NCI-H460 (cell line): ENCODE results near the gene GPHA2. TPM values are rescaled to one million over a fixed set of nuclear protein-coding genes. Genes with fewer than 3 reads are reported as not detected.

Experiments
- DNase-seq: peaks from one replicate; pipeline ENCODE4 v3.0.0-alpha.2; 2016; ENCODE audit warnings: low read depth; ENCODE audit errors: extremely low read depth
- small RNA-seq, 2 experiments: library from RNA; depleted of rRNA; stranded (forward); fragments of <200 nt; gene quantifications; one replicate each; pipeline ENCODE3, GENCODE V24; 2014
- total RNA-seq: library from RNA; depleted of rRNA; stranded (reverse); fragments of >200 nt; shearing (Covaris generic); gene quantifications from 2 replicates; pipeline ENCODE4 v1.2.3, GENCODE V29; 2014; rRNA removed

GPHA2 gene
- total RNA-seq, 1 experiment from 2014 or later = not detected

DNA sequence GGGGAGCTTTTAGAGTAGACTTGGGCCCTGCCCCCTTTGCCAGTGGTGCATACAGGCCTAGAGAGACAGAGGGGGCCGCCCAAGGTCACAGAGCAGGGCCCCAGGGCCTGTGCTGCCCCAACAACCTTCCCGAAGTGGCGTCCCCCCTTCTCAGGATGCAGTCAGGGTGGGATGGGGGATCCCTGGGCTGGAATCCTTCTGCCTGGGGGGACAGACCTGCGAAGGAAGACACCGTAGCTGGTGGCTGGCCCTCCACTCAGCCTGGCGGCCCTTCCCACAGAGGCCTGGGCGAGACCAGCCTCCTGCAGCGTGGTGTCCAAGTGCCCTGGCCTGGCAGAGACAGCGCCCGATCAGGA, 42.9 kb downstream of the GPHA2 start:
- no peak for DNase-seq

- DNase-seq = no peak
These were observed 43.3 kb downstream of the GPHA2 start for GRCh38 chr11:64892411-64892831.

- no peak for DNase-seq
These were observed 43.8 kb downstream of the GPHA2 start for GRCh38 chr11:64891880-64892279.

GRCh38 chr11:64891215-64891848, 44.4 kb downstream of the GPHA2 start:
- DNase-seq = no peak

GRCh38 chr11:64890522-64890939, 45.2 kb downstream of the GPHA2 start:
- DNase-seq = no peak

DNA sequence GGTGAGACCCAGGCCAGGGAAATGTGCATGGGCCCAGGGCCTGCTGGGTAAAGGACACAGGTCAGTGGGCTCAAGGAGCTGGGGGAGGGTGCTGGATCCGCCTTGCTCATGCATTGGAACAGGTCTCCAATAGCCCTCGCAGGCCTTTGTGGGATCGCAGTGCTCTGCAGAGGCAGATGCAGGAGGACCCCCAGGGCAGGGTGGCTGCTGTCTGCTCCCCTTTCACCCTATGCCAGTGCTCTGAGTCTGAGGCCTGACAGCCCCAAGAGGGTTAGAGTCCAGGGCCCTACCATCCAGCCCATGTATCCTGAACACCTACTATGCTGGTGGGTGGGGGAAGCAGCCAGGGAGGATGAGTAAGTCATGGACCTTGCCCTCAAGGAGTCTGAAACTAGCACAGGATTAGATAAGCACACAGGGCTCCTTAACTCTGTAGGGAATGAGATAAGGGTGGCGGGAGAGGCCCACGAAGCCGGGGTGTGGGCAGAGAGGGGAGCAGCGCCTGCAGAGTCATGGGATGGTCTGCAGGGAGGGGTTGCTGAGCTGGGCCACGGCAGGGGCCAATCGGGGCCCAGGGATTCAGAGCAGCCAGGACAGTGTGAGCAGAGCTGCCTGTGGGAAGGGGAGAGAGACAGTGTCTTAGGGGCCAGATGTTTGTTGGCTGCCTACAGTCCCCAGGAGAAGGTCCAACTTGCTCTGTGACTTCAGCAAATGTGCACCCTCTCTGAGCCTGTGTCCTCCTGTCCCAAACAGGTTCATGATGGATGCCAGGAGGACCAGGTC, 46.8 kb downstream of the GPHA2 start:
- DNase-seq = no peak

DNA sequence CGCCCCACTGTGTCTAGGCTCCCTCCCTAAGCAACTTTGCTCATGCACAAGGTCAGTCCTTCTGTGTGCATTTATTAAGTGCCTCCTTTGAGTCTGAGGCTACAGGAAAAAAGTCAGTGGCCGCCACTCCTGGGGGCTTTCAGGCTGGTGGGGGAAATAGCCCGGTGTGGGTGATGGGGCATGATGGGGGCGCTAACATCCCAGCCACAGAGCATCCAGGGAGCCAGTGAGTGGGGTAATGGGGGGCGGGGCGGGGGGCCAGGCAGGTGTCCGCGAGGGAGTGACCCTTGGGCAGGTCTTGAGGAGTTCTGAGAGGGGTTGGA, 47.3 kb downstream of the GPHA2 start:
- DNase-seq = no peak

DNA sequence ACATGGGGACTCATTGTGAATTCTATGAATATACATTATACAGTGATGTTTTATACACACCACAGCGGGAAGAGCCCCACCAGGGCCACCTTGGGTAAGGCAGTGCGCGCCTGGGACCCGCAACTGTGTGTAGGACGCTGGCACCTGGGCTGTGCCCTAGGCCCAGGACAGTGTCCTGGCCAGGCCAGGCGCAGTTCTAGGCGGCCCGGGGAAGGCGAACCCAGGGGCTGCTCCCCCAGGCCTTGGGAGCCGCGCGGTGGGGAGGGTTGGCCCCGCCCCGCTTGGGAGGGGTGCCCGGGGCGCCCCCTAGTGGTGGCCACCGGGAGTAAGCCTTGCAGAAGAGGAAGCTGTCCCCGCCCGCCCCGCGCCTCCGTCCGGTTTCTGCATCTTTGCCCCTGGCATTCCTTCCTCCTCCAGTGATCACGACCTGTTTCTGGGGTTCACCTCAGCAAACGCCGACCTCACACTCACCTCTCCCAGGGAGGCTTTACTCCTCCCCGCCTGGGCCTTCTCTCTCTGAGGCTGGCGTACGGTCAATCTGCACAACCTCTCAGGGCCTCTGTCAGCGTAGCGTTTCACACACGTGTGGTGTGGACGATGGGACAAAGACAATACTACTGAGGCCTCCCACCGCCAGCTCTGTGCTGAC, 47.8 kb downstream of the GPHA2 start:
- DNase-seq = peak; percentile 46

DNA sequence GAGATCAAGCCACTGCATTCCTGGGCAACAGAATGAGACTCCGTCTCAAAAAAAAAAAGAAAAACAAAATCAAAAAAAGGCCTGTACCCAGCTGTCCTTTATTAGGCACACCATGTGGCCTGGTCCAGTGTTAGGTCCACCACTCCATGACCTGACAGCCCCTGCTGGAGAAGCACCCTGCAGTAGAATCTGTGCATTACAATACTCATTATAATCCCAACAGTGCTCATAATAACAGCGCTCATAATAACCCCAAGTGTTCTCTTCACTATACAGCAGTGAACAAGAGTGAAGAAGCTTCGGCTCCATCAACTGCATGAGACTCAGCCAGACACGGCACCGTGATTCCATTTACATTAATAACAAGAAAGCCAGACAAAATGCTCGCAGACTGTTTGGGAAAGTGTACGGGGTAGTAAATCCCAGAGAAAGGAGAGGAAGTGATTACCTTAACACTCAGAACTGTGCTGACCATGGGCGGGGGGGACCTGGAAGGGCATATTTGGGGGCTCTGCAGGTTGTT, 48.4 kb downstream of the GPHA2 start:
- DNase-seq = no peak

- peak; percentile 32 for DNase-seq
These were observed 50.1 kb downstream of the GPHA2 start for GRCh38 chr11:64885367-64886286.

Small RNAs within 50 kb of the gene (small RNA-seq; reads per million reads assigned to genes)
- 0 reads per million in 2 experiments for gene MIR6749
- gene MIR6750 = 0 reads per million in 2 experiments

Other genes starting within 250 kb of the GPHA2 start
- gene NRXN2, start 212.7 kb downstream of the GPHA2 start, total RNA-seq = 0.05 TPM in 1 of 2 replicates, not detected in the other
- gene RASGRP2, start 191.8 kb downstream of the GPHA2 start, total RNA-seq = not detected in 2 replicates
- 0.54 TPM in 1 of 2 replicates, not detected in the other for gene PYGM, start 175.9 kb downstream of the GPHA2 start, total RNA-seq
- gene SF1, start 157.4 kb downstream of the GPHA2 start, total RNA-seq = 72.2 and 90.0 TPM in 2 replicates
- 7.3 and 12.1 TPM in 2 replicates for gene MAP4K2, start 132.7 kb downstream of the GPHA2 start, total RNA-seq
- 11.8 and 14.0 TPM in 2 replicates for gene MEN1, start 125.3 kb downstream of the GPHA2 start, total RNA-seq
- 0.02 TPM in 1 of 2 replicates, not detected in the other for gene CDC42BPG, start 91.2 kb downstream of the GPHA2 start, total RNA-seq
- gene EHD1, start 57.3 kb downstream of the GPHA2 start, total RNA-seq = 20.5 and 29.1 TPM in 2 replicates
- 6.5 and 7.1 TPM in 2 replicates for gene ATG2A, start 18.7 kb downstream of the GPHA2 start, total RNA-seq
- gene PPP2R5B, start 11.2 kb downstream of the GPHA2 start, total RNA-seq = 6.8 and 9.7 TPM in 2 replicates
- gene MAJIN, start 36.2 kb upstream of the GPHA2 start, total RNA-seq = 0.63 TPM in 1 of 2 replicates, not detected in the other
- gene BATF2, start 61.1 kb upstream of the GPHA2 start, total RNA-seq = 1.6 TPM in 2 replicates
- 76.9 and 90.9 TPM in 2 replicates for gene ARL2, start 78.3 kb upstream of the GPHA2 start, total RNA-seq
- 16.8 TPM in 2 replicates for gene SNX15, start 91.5 kb upstream of the GPHA2 start, total RNA-seq
- 8.6 and 10.1 TPM in 2 replicates for gene SAC3D1, start 105.3 kb upstream of the GPHA2 start, total RNA-seq
- gene NAALADL1, start 122.7 kb upstream of the GPHA2 start, total RNA-seq = not detected in 2 replicates
- 20.3 and 25.2 TPM in 2 replicates for gene CDCA5, start 148.1 kb upstream of the GPHA2 start, total RNA-seq
- gene ZFPL1, start 148.3 kb upstream of the GPHA2 start, total RNA-seq = 26.6 and 28.0 TPM in 2 replicates
- 50.3 and 60.0 TPM in 2 replicates for gene VPS51, start 160.3 kb upstream of the GPHA2 start, total RNA-seq
- 4.2 and 4.6 TPM in 2 replicates for gene TM7SF2, start 176.0 kb upstream of the GPHA2 start, total RNA-seq
- 10.3 and 12.3 TPM in 2 replicates for gene ZNHIT2, start 181.8 kb upstream of the GPHA2 start, total RNA-seq
- 345 and 467 TPM in 2 replicates for gene FAU, start 186.2 kb upstream of the GPHA2 start, total RNA-seq
- gene MRPL49, start 186.4 kb upstream of the GPHA2 start, total RNA-seq = 50.8 and 62.0 TPM in 2 replicates
- gene SYVN1, start 198.6 kb upstream of the GPHA2 start, total RNA-seq = 12.9 and 15.7 TPM in 2 replicates
- not detected in 2 replicates for gene SPDYC, start 234.3 kb upstream of the GPHA2 start, total RNA-seq
- 42.2 and 46.7 TPM in 2 replicates for gene CAPN1, start 246.0 kb upstream of the GPHA2 start, total RNA-seq